ENCODE measurements around the gene CPB1. TPM values are rescaled to one million over a fixed set of nuclear protein-coding genes. Genes with fewer than 3 reads are reported as not detected.

The CPB1 gene
- total RNA-seq: 0.15 TPM in 1 of 2 replicates, not detected in the other

DNA sequence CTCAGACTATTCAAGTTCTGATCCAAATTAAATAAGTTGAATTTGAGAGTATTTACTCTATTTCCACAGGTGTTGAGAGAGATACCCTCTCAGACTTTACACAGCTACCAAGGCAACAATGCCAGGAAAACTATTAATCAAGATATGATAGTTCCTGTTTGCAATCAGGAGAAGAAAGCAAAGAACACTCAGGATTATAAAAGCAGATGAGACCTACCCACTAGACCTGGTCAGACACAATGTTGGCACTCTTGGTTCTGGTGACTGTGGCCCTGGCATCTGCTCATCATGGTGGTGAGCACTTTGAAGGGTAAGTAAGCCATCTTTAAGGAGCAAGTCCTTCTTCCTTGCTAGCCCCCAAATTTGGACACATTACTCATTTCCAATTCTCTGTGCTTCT lies at the start of gene CPB1:
Gene CPB1 (plus strand): TSS at position 227 of the 400 bp plus-strand sequence. CDS start 13 bp downstream, at position 240.

DNA sequence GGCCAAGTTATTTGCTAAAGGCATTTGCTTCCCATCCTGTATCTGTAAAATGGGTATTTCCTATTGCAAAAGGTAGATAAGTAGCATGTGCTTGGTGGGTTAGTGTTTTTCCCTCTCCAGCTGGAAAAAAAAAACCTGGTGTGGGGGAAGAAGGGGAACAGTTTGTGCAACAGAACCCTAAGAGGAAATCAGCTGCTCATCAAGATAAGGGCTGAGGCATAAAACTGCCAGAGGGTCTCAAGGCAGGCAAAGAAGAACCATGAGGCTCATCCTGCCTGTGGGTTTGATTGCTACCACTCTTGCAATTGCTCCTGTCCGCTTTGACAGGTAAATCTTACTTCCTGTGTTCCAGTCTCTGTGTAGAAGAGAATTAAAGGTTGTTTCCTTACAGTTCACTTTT lies 37.4 kb downstream of the CPB1 start, which contains the start of gene CPA3:
Gene CPA3 (plus strand): TSS at position 248 of the 400 bp plus-strand sequence. CDS start 12 bp downstream, at position 260.

Other genes with a start within 250 kb of the CPB1 start
- 2.7 and 2.8 TPM in 2 replicates for gene AGTR1, start 129.9 kb upstream of the CPB1 start, total RNA-seq
- gene CPA3, start 37.5 kb downstream of the CPB1 start, total RNA-seq: 0.50 and 0.89 TPM in 2 replicates
- gene GYG1, start 163.7 kb downstream of the CPB1 start, total RNA-seq: 41.0 and 41.5 TPM in 2 replicates

Data from bronchus fibroblast of lung (primary cell).